ENCODE data around the gene SBNO2.
A peak's percentile ranks its signal among the peaks of the same experiment; 100 is the strongest.

Gene SBNO2

DNA sequence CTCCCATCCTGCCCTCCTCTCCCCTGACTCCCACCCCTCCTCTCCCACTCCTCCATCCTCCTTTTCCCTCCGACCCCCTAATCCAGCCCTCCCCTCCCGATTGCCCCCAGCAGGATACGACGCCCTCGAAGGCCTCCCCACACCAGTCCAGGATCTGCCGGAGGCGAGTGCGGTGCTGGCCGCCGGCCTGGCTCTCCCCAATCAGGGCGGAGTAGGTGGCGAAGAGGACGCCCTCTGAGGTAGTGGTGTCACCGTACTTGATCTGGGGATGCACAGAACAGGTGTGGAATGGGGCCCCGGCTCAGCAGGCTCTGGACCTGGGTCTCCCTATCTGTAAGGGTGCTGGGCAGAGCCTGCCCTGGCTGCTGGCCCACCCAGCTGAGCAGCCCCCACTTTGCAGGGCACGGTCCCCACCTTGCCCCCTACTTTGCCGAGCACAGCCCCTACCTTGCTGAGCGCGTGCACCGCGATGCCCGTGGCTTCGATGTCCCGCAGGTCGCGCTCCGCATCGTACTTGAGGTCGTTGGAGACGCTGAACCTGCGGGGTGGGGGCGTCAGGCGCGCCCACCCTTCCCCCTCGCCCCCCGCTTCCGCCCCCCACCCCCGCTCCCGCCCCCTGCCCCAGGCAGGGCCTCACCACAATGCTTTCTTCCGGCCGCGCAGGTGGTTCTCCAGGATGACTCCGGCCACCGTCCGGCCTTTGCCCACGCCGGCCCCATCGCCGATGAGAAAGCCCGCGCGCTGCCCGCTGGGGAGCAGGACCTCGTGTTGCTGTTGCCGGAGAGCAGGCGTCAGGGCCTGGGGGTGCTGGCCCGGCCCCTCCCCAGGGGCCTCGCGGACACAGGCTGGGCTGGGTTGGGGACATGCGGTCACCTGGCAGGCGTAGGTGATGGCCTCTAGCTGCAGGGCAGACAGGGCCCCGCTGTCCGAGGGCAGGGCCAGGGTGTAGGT lies 51.8 kb downstream of the SBNO2 start:
- TF ChIP-seq ZNF274 (IDR thresholded peaks at IDR 0.05; ENCODE audit: low read depth, low read length) (no peak), SUZ12 (IDR thresholded peaks at IDR 0.05; ENCODE audit: extremely low read depth, insufficient read depth, insufficient read length) (no peak), YY1 (IDR thresholded peaks at IDR 0.05; ENCODE audit: insufficient read depth, insufficient read length) (no peak)
- H3K4me1 ChIP-seq (ENCODE audit: insufficient read depth, insufficient read length): peaks cover 17% of the 10 kb centered on the region
- H3K36me3 ChIP-seq (ENCODE audit: insufficient read depth, insufficient read length, low read length): peaks cover 89% of the 10 kb centered on the region
- no peaks in the 10 kb centered on the region for H3K9me3 ChIP-seq (ENCODE audit: insufficient read depth, low read length)
- H3K27me3 ChIP-seq (ENCODE audit: insufficient read depth, insufficient read length): no peaks in the 10 kb centered on the region
- H3K9ac ChIP-seq (ENCODE audit: insufficient read length, low read depth): peak overlapping the region; percentile 32
- H3K4me3 ChIP-seq (ENCODE audit: insufficient read length, low read depth): no peak overlapping the region
- DNase-seq (ENCODE audit: low read depth, low spot score): no peak

DNA sequence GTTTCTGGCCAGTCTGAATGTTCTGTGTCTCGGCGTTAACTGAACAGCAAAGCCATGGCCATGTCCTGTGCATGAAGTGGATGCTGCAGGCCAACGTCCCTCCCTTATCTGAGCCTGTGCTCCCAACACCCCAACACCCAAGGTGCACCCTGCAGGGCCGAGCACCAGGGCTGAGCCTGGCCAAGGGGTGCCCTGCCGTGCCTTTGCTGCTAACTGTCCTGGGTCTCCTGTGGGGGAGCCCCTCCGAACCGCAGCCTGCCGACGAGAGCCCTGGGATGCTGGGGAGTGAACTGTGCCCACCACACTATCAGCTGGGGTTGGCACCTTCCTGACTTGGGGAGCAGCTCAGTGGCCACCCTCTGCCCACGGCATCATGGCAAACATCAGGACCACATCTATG lies 52.7 kb downstream of the SBNO2 start:
- DNase-seq (ENCODE audit: low read depth, low spot score): no peak
- peaks cover 25% of the 10 kb centered on the region for H3K4me1 ChIP-seq (ENCODE audit: insufficient read depth, insufficient read length)
- H3K36me3 ChIP-seq (ENCODE audit: insufficient read depth, insufficient read length, low read length): peaks cover 89% of the 10 kb centered on the region
- H3K27me3 ChIP-seq (ENCODE audit: insufficient read depth, insufficient read length): no peaks in the 10 kb centered on the region
- TF ChIP-seq YY1 (IDR thresholded peaks at IDR 0.05; ENCODE audit: insufficient read depth, insufficient read length) (no peak), SUZ12 (IDR thresholded peaks at IDR 0.05; ENCODE audit: extremely low read depth, insufficient read depth, insufficient read length) (no peak), ZNF274 (IDR thresholded peaks at IDR 0.05; ENCODE audit: low read depth, low read length) (no peak)
- H3K4me3 ChIP-seq (ENCODE audit: insufficient read length, low read depth): no peak overlapping the region
- no peaks in the 10 kb centered on the region for H3K9me3 ChIP-seq (ENCODE audit: insufficient read depth, low read length)
- H3K9ac ChIP-seq (ENCODE audit: insufficient read length, low read depth): no peak overlapping the region

GRCh38 chr19:1119475-1120217 lies 54.4 kb downstream of the SBNO2 start:
- no peaks in the 10 kb centered on the region for H3K9me3 ChIP-seq (ENCODE audit: insufficient read depth, low read length)
- peaks cover 89% of the 10 kb centered on the region for H3K36me3 ChIP-seq (ENCODE audit: insufficient read depth, insufficient read length, low read length)
- peaks cover 25% of the 10 kb centered on the region for H3K4me1 ChIP-seq (ENCODE audit: insufficient read depth, insufficient read length)
- TF ChIP-seq YY1 (IDR thresholded peaks at IDR 0.05; ENCODE audit: insufficient read depth, insufficient read length): no peak
- no peak for TF ChIP-seq SUZ12 (IDR thresholded peaks at IDR 0.05; ENCODE audit: extremely low read depth, insufficient read depth, insufficient read length)
- H3K27me3 ChIP-seq (ENCODE audit: insufficient read depth, insufficient read length): no peaks in the 10 kb centered on the region
- no peak for DNase-seq (ENCODE audit: low read depth, low spot score)
- H3K9ac ChIP-seq (ENCODE audit: insufficient read length, low read depth): no peak overlapping the region
- H3K4me3 ChIP-seq (ENCODE audit: insufficient read length, low read depth): no peak overlapping the region

- no peak for DNase-seq (ENCODE audit: low read depth, low spot score)
- peaks cover 87% of the 10 kb centered on the region for H3K36me3 ChIP-seq (ENCODE audit: insufficient read depth, insufficient read length, low read length)
Measured at GRCh38 chr19:1118999-1119398, 55.1 kb downstream of the SBNO2 start.

GRCh38 chr19:1117654-1118053 lies 56.4 kb downstream of the SBNO2 start:
- Histone ChIP-seq H3K9ac (ENCODE audit: insufficient read length, low read depth) (peak overlapping the region; percentile 50), H3K4me1 (ENCODE audit: insufficient read depth, insufficient read length) (peaks cover 27% of the 10 kb centered on the region), H3K9me3 (ENCODE audit: insufficient read depth, low read length) (no peaks in the 10 kb centered on the region), H3K36me3 (ENCODE audit: insufficient read depth, insufficient read length, low read length) (peaks cover 87% of the 10 kb centered on the region), H3K4me3 (ENCODE audit: insufficient read length, low read depth) (no peak overlapping the region), H3K27me3 (ENCODE audit: insufficient read depth, insufficient read length) (no peaks in the 10 kb centered on the region)
- TF ChIP-seq ZNF274 (IDR thresholded peaks at IDR 0.05; ENCODE audit: low read depth, low read length) (no peak), YY1 (IDR thresholded peaks at IDR 0.05; ENCODE audit: insufficient read depth, insufficient read length) (no peak), SUZ12 (IDR thresholded peaks at IDR 0.05; ENCODE audit: extremely low read depth, insufficient read depth, insufficient read length) (no peak)
- DNase-seq (ENCODE audit: low read depth, low spot score): no peak

More at GRCh38 chr19:1118999-1119398, 55.1 kb downstream of the SBNO2 start:
- Histone ChIP-seq H3K27me3 (ENCODE audit: insufficient read depth, insufficient read length) (no peaks in the 10 kb centered on the region), H3K4me3 (ENCODE audit: insufficient read length, low read depth) (no peak overlapping the region), H3K9ac (ENCODE audit: insufficient read length, low read depth) (no peak overlapping the region), H3K4me1 (ENCODE audit: insufficient read depth, insufficient read length) (peaks cover 27% of the 10 kb centered on the region), H3K9me3 (ENCODE audit: insufficient read depth, low read length) (no peaks in the 10 kb centered on the region)
- no peak for TF ChIP-seq SUZ12 (IDR thresholded peaks at IDR 0.05; ENCODE audit: extremely low read depth, insufficient read depth, insufficient read length)
- TF ChIP-seq YY1 (IDR thresholded peaks at IDR 0.05; ENCODE audit: insufficient read depth, insufficient read length): no peak
- no peak for TF ChIP-seq ZNF274 (IDR thresholded peaks at IDR 0.05; ENCODE audit: low read depth, low read length)

GRCh38 chr19:1116726-1117581 lies 57.1 kb downstream of the SBNO2 start:
- Histone ChIP-seq H3K9ac (ENCODE audit: insufficient read length, low read depth) (peak overlapping the region; percentile 50), H3K36me3 (ENCODE audit: insufficient read depth, insufficient read length, low read length) (peaks cover 88% of the 10 kb centered on the region), H3K4me1 (ENCODE audit: insufficient read depth, insufficient read length) (peaks cover 27% of the 10 kb centered on the region), H3K27me3 (ENCODE audit: insufficient read depth, insufficient read length) (no peaks in the 10 kb centered on the region), H3K9me3 (ENCODE audit: insufficient read depth, low read length) (no peaks in the 10 kb centered on the region), H3K4me3 (ENCODE audit: insufficient read length, low read depth) (no peak overlapping the region)
- no peak for DNase-seq (ENCODE audit: low read depth, low spot score)
- TF ChIP-seq YY1 (IDR thresholded peaks at IDR 0.05; ENCODE audit: insufficient read depth, insufficient read length): no peak
- no peak for TF ChIP-seq ZNF274 (IDR thresholded peaks at IDR 0.05; ENCODE audit: low read depth, low read length)
- TF ChIP-seq SUZ12 (IDR thresholded peaks at IDR 0.05; ENCODE audit: extremely low read depth, insufficient read depth, insufficient read length): no peak

All from NT2/D1 (cell line).